Measurements from ENCODE around the gene FECH.

Gene FECH

DNA sequence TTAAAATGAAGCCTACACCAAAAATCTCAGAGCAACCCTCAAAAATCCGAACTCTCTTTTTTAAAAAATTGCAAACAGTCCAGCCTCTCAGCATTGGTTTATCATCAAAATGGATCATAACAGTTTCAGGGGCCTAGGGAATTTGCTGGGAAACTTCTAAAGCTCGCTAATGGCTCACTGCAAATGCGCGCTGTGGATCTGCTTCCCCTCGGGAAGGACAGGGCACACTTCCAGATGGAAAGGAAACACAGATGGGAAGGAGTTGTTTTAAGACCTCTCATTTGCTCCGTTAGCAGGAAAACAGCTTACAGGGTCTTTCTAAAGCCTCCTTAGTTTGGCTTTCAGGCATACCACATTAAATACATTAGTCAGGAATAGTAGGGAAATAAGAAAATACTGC, 27.2 kb downstream of the FECH start:
- no peak for TF ChIP-seq GATA2 (IDR thresholded peaks at IDR 0.05; ENCODE audit: low read depth, low read length)
- TF ChIP-seq GATA3 (IDR thresholded peaks at IDR 0.05; ENCODE audit: low read depth, low read length): no peak

DNA sequence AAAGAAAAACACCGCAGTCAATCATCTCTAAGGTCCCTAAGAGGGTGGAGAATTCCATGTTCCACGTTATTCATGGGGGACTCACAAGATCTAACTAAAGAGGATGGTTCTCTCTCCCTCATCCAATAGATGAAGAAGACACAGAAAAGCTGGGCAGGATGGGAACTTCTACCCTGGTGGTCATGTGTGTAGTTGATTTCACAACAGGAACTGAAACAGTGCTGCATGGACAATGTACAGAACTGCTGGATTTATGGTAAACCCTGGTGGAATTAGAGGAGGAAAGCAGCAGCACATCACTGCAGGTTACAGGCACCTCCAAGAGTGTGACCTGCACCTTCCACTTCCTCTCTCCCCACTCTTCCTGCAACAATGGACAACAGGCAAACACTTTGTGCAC, 31.4 kb downstream of the FECH start:
- no peak for TF ChIP-seq GATA3 (IDR thresholded peaks at IDR 0.05; ENCODE audit: low read depth, low read length)

GRCh38 chr18:57550510-57550909, 36.0 kb downstream of the FECH start:
- TF ChIP-seq GATA3 (IDR thresholded peaks at IDR 0.05; ENCODE audit: low read depth, low read length) (no peak), GATA2 (IDR thresholded peaks at IDR 0.05; ENCODE audit: low read depth, low read length) (no peak)

GRCh38 chr18:57547260-57547659, 39.2 kb downstream of the FECH start:
- TF ChIP-seq GATA3 (IDR thresholded peaks at IDR 0.05; ENCODE audit: low read depth, low read length) (no peak), GATA2 (IDR thresholded peaks at IDR 0.05; ENCODE audit: low read depth, low read length) (no peak)

- TF ChIP-seq GATA3 (IDR thresholded peaks at IDR 0.05; ENCODE audit: low read depth, low read length) (no peak), GATA2 (IDR thresholded peaks at IDR 0.05; ENCODE audit: low read depth, low read length) (no peak)
Measured at GRCh38 chr18:57544936-57545660, 41.4 kb downstream of the FECH start.

DNA sequence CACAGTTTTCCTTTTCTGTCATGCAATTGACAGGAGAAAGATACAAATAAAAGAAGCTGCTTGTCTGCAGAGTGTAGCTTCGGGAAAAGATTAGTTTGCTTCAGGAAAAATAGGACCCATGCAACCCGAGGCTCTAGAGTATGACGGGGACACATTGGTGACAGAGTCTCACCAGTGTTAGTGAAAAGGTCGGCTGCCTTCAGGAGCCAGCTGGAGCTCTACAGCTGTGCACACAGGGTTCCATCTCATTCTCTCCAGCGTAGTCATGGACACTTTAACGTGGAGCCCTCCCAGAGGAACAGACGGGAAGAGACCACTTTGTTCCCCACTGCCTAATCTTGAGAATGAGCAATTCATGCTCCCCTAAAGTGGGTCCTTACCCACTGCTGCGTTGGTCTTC, 42.9 kb downstream of the FECH start:
- TF ChIP-seq GATA3 (IDR thresholded peaks at IDR 0.05; ENCODE audit: low read depth, low read length) (no peak), GATA2 (IDR thresholded peaks at IDR 0.05; ENCODE audit: low read depth, low read length) (no peak)

DNA sequence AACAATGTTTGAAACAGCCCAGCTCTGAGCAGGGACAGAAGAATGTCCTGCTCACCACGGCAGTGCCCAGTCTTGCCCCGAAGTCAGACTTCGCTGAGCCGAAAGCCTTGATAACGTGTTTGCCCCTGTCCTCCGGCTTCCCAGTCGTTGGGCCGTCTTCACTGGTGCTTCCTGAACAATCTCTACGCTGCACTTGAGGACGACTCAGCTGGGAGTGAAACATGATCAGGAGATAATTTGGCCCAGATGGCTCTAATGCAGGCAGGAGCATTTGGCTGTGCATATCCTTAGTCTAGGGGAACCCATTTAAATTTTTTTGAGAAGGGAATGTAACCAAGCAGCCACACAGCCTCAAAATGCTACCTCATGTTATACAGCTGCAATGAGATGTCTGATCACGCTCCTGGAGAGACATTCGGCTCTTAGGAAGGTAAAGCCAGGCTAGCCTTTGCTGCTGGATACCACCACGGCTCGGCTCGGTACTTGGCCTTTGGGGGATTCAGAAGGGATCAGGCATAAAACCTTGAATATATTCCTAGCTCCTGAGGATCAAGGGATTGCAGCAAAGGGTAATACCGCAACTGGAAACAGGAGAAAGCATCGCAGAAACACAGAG, 43.6 kb downstream of the FECH start:
- TF ChIP-seq GATA3 (IDR thresholded peaks at IDR 0.05; ENCODE audit: low read depth, low read length) (no peak), GATA2 (IDR thresholded peaks at IDR 0.05; ENCODE audit: low read depth, low read length) (peak; percentile 44)

- TF ChIP-seq GATA3 (IDR thresholded peaks at IDR 0.05; ENCODE audit: low read depth, low read length) (no peak), GATA2 (IDR thresholded peaks at IDR 0.05; ENCODE audit: low read depth, low read length) (no peak)
Measured at GRCh38 chr18:57542126-57542525, 44.4 kb downstream of the FECH start.

GRCh38 chr18:57539702-57540101, 46.8 kb downstream of the FECH start:
- TF ChIP-seq GATA3 (IDR thresholded peaks at IDR 0.05; ENCODE audit: low read depth, low read length) (no peak), GATA2 (IDR thresholded peaks at IDR 0.05; ENCODE audit: low read depth, low read length) (no peak)

DNA sequence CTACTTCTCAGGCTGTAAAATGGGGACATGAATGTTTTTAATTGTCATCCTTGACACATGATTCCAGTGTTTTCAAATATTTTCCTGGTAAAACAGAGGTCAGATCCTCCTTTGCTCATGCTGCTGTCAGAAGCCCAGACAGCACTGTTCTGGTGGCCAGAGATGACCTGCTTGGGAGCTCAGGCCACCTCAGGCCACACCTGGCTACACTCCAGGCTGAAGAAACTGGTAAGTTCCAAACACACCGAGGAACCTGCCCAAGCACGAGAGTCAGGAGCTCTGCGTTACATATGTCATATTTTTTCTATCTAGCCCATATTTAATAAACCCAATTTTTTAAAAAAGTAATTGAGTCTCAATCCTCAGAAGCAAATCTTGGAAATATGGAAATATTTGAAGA, 47.9 kb downstream of the FECH start:
- TF ChIP-seq GATA2 (IDR thresholded peaks at IDR 0.05; ENCODE audit: low read depth, low read length) (no peak), GATA3 (IDR thresholded peaks at IDR 0.05; ENCODE audit: low read depth, low read length) (no peak)

DNA sequence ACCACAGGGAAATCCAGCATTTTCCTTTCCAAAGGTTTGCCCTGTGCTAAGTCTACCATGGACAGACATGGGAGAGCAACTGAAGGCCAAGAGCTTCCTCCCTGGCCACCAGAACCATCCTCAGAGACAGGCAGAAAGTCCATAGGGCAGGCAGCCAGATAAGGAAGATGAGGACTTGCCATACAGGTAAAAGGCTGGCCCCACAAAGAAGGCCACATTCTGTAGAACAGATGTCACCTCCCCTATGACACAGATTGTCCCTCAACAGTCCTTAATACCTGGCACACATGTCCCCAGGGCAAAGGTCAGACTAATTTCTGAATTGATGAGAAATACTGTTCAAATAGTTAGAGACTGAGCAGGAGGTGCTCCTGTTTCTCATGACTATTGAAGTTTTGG, 52.0 kb downstream of the FECH start:
- no peak for TF ChIP-seq GATA3 (IDR thresholded peaks at IDR 0.05; ENCODE audit: low read depth, low read length)
- TF ChIP-seq GATA2 (IDR thresholded peaks at IDR 0.05; ENCODE audit: low read depth, low read length): no peak

DNA sequence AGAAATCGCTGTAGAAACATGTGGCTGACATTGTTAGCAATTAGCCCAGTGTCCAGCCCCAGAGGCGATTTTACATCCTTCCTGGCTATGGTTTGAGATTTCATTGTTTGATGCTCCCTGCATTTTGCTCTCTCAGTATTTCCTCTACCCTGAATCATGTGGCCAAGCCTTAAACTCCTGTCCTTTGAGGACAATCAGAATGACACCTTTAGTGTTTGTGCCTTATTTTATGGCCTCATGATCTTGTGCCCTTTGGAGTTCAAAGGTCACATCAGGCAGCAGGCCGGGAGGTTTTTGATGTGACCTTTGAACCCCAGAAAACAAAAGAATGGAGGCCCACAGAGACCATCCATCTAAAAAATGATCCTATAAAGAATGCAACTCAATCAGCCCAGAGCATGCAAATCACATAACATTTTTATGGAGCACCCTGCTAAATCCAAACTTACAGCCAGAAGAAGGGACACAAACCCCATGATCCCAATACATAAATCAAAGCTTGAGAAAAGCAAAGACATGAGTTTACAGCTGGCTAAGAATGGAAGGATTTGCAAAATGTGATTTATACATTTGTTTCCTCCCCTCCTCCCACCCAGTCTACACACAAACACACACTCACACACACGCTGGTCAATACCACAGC, 52.5 kb downstream of the FECH start:
- TF ChIP-seq GATA3 (IDR thresholded peaks at IDR 0.05; ENCODE audit: low read depth, low read length) (no peak), GATA2 (IDR thresholded peaks at IDR 0.05; ENCODE audit: low read depth, low read length) (no peak)

DNA sequence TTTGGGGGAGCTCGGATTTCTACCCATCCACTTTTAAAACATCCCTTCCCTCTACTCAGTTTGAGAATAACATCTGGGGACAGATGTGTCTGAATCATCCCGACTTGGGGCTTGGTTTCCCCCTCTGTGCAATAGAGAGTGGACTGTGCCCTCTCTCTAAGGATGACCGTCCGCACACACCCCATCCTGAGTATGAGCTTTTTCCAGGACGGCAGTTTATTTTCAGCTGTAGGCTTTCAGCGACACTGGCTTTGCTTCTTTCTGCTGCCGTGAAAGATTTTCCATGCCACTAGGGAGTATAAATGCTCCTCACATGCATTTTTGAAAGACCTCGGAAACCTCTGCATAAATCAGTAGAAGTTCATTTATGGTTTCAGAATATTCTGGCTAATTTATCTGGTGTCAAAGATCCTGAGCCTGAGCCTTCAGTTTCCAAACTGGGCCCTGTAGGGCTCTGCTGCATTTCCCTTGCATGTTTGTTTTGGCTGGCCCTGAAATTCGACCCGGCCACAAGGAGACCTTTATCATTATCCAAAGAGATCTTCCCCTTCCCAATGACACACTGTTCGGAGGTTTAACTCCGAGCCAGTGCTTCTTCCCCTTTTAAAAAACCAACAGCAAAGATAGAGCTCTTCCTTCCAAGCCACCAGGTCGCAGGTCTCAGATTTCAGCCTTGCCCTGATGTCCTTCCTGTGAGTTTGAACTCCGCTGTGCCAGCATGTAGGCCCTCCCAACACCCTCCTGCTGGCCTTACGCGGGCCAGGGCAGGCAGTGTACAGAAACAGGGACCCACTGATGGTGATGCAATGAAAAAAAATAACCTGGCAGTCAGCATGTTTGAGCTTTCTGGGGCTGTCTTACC, 53.3 kb downstream of the FECH start:
- TF ChIP-seq GATA3 (IDR thresholded peaks at IDR 0.05; ENCODE audit: low read depth, low read length) (no peak), GATA2 (IDR thresholded peaks at IDR 0.05; ENCODE audit: low read depth, low read length) (no peak)

DNA sequence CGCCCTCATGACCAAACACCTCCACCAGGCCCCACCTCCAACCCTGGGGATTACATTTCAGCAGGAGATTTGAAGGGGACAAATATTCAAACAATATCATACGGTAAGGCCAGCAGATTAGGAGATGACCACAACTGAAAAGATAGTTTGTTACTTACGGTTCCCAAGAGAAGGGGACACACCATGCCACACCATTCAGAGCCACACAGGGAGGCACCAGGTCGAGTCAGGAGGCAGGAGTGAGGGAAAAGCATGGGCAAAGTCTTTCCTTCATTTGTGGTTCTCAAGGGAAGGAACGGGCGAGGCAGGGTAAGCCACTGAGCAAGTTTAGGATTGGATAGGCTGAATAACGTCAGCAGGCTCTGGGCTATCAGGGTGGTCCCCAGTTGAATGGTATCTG, 57.4 kb downstream of the FECH start:
- TF ChIP-seq GATA2 (IDR thresholded peaks at IDR 0.05; ENCODE audit: low read depth, low read length) (no peak), GATA3 (IDR thresholded peaks at IDR 0.05; ENCODE audit: low read depth, low read length) (no peak)
